K562 (cell line): ENCODE measurements around the gene DYNLL1. TPM values are rescaled to one million over a fixed set of nuclear protein-coding genes. Genes with fewer than 3 reads are reported as not detected.

Experiments used
- FOS ChIP-seq: IDR thresholded peaks from 3 replicates; pipeline ENCODE4 v1.6.1; 2011; ENCODE audit not compliant: insufficient read length; ENCODE audit errors: extremely low read depth
- HDAC8 ChIP-seq: fragments of 450-650 bp; IDR thresholded peaks from 2 replicates; pipeline ENCODE4 v1.6.1; 2016; ENCODE audit warnings: mild to moderate bottlenecking, missing genetic modification characterization, moderate library complexity, missing compliant biosample characterization
- MIER1 ChIP-seq: fragments of 450-650 bp; IDR thresholded peaks from 2 replicates; pipeline ENCODE4 v1.6.1; 2016; ENCODE audit warnings: antibody characterized with exemption, mild to moderate bottlenecking, low read depth
- ZNF165 ChIP-seq: fragments of 250-450 bp; sonication (Bioruptor Pico); IDR thresholded peaks from 2 replicates; pipeline ENCODE4 v1.4.0; 2020; ENCODE audit warnings: borderline replicate concordance
- ZNF589 ChIP-seq: fragments of 200-800 bp; sonication (Bioruptor generic); IDR thresholded peaks from 2 replicates; pipeline ENCODE4 v1.6.1; 2016; ENCODE audit warnings: low read depth, missing genetic modification characterization, missing compliant biosample characterization
- ZNF740 ChIP-seq, 3 experiments: fragments of 200-800 bp in 1 of 3; sonication (Bioruptor generic) in 1 of 3; sonication (generic) in 1 of 3; formaldehyde crosslinking in 1 of 3; IDR thresholded peaks; 2 replicates each; pipeline versions ENCODE4 v1.6.1 to v1.8.0; 2016 to 2022; ENCODE audit warnings: mild to moderate bottlenecking in 2 of 3, missing compliant biosample characterization in 2 of 3, missing genetic modification characterization in 2 of 3, missing genetic modification reagents in 1 of 3
- polyA plus RNA-seq, 8 experiments: library from polyadenylated mRNA; depleted of rRNA in 4 of 8; stranded (reverse) in 5 of 8; unstranded in 3 of 8; fragments of >200 nt; fragmentation: Nextera tagmentation in 2 of 8; fragmentation: Illumina TruSeq in 1 of 8; extraction: Ambion mirVana in 2 of 8; extraction: Trizol in 1 of 8; gene quantifications; 2 replicates each; pipeline versions ENCODE4 v1.2.1 to v1.2.3, GENCODE V29; 2011 to 2014; ENCODE audit warnings: inconsistent platforms in 1 of 8, missing spikeins in 1 of 8
- total RNA-seq, 7 experiments: library from RNA; depleted of rRNA in 6 of 7; stranded (reverse); fragments of >200 nt in 6 of 7; fragmentation: Illumina TruSeq in 2 of 7; extraction: Trizol in 2 of 7; gene quantifications; 2 replicates each; pipeline versions ENCODE4 v1.2.1 to v1.2.3, GENCODE V29; 2011 to 2021; ENCODE audit warnings: low replicate concordance in 1 of 7

Gene DYNLL1
- total and polyA plus RNA-seq, 9 of the 15 experiments (the other 6 are each of a cell fraction or from before 2014, with no cell fraction given) = 303 to 1,112 (median 468) TPM

GRCh38 chr12:120496413-120497340 lies 764 bp downstream of the DYNLL1 start (continued):
- TF ChIP-seq ZNF740 (CRISPR knock-in tag; IDR thresholded peaks at IDR 0.05) (no peak), ZNF740 (tag; IDR thresholded peaks at IDR 0.05) (peak in 1 of 2 experiments; percentile 43; a peak in 1 of 4 replicates), ZNF589 (CRISPR knock-in tag) (no peak), HDAC8 (no peak), ZNF165 (CRISPR knock-in tag) (no peak), FOS (no peak), MIER1 (no peak)
